NCI-H1048 (cell line): Measurements from ENCODE around the gene ADAM12.

ENCODE experiments used
- DNase-seq: peaks from one replicate; lab custom pipeline; 2025; lab: John Stamatoyannopoulos, UW

Gene ADAM12

GRCh38 chr10:126234630-126235029, 153.6 kb downstream of the ADAM12 start:
- DNase-seq, result no peak

GRCh38 chr10:126233182-126234148, 154.8 kb downstream of the ADAM12 start:
- no peak for DNase-seq

- DNase-seq, result no peak
Observed at GRCh38 chr10:126230587-126230986, 157.7 kb downstream of the ADAM12 start.

GRCh38 chr10:126229686-126230085, 158.6 kb downstream of the ADAM12 start:
- no peak for DNase-seq

- no peak for DNase-seq
Observed at GRCh38 chr10:126227762-126228134, 160.5 kb downstream of the ADAM12 start.

GRCh38 chr10:126226988-126227761, 161.1 kb downstream of the ADAM12 start:
- DNase-seq, result no peak

- no peak for DNase-seq
Observed at GRCh38 chr10:126226205-126226604, 162.1 kb downstream of the ADAM12 start.

GRCh38 chr10:126225672-126226008, 162.6 kb downstream of the ADAM12 start:
- DNase-seq, result no peak

- no peak for DNase-seq
Observed at GRCh38 chr10:126224967-126225671, 163.2 kb downstream of the ADAM12 start.

GRCh38 chr10:126223512-126224067, 164.7 kb downstream of the ADAM12 start:
- no peak for DNase-seq

- no peak for DNase-seq
Observed at GRCh38 chr10:126222736-126223511, 165.4 kb downstream of the ADAM12 start.

GRCh38 chr10:126221874-126222273, 166.4 kb downstream of the ADAM12 start:
- no peak for DNase-seq

GRCh38 chr10:126218778-126219649, 169.3 kb downstream of the ADAM12 start:
- DNase-seq, result no peak

GRCh38 chr10:126218174-126218573, 170.1 kb downstream of the ADAM12 start:
- no peak for DNase-seq

- no peak for DNase-seq
Observed at GRCh38 chr10:126216632-126216961, 171.7 kb downstream of the ADAM12 start.

GRCh38 chr10:126215746-126216631, 172.3 kb downstream of the ADAM12 start:
- DNase-seq, result no peak

- DNase-seq, result no peak
Observed at GRCh38 chr10:126214679-126215078, 173.6 kb downstream of the ADAM12 start.

- DNase-seq, result no peak
Observed at GRCh38 chr10:126214021-126214420, 174.3 kb downstream of the ADAM12 start.

GRCh38 chr10:126212738-126213137, 175.5 kb downstream of the ADAM12 start:
- DNase-seq, result no peak
